ENCODE measurements around the gene CCDC88B. TPM values are rescaled to one million over a fixed set of nuclear protein-coding genes. Genes with fewer than 3 reads are reported as not detected.

Gene CCDC88B
- total and polyA plus RNA-seq, 4 donors, result 3.5 to 4.9 (median 4.0) TPM

GRCh38 chr11:64360448-64360921 is 20.5 kb downstream of the CCDC88B start:
- no peak overlapping the region for H3K4me3 ChIP-seq (ENCODE audit: low read depth in 1 of 3, low read length in 3 of 3)
- peaks cover 9 to 32% (median 21%) of the 10 kb centered on the region in 4 donors for H3K36me3 ChIP-seq (ENCODE audit: control insufficient read depth in 4 of 4, insufficient read depth in 3 of 4, low read depth in 1 of 4, low read length in 3 of 4)
- no peak for TF ChIP-seq EGR1 (IDR thresholded peaks at IDR 0.05; ENCODE audit: low read depth in 2 of 2)
- no peak for TF ChIP-seq HNF4G (IDR thresholded peaks at IDR 0.05)
- TF ChIP-seq, protein P1, sequence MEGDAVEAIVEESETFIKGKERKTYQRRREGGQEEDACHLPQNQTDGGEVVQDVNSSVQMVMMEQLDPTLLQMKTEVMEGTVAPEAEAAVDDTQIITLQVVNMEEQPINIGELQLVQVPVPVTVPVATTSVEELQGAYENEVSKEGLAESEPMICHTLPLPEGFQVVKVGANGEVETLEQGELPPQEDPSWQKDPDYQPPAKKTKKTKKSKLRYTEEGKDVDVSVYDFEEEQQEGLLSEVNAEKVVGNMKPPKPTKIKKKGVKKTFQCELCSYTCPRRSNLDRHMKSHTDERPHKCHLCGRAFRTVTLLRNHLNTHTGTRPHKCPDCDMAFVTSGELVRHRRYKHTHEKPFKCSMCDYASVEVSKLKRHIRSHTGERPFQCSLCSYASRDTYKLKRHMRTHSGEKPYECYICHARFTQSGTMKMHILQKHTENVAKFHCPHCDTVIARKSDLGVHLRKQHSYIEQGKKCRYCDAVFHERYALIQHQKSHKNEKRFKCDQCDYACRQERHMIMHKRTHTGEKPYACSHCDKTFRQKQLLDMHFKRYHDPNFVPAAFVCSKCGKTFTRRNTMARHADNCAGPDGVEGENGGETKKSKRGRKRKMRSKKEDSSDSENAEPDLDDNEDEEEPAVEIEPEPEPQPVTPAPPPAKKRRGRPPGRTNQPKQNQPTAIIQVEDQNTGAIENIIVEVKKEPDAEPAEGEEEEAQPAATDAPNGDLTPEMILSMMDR (IDR thresholded peaks at IDR 0.05; ENCODE audit: low read depth, low read length, missing input control), result no peak
- no peak for TF ChIP-seq GABPA (IDR thresholded peaks at IDR 0.05 in 1 of 2, conservative IDR thresholded peaks at IDR 0.05 in 1 of 2)
- no peak for TF ChIP-seq FOXA2 (IDR thresholded peaks at IDR 0.05)
- no peak for TF ChIP-seq NR2F2 (IDR thresholded peaks at IDR 0.05)
- TF ChIP-seq, protein P2, sequence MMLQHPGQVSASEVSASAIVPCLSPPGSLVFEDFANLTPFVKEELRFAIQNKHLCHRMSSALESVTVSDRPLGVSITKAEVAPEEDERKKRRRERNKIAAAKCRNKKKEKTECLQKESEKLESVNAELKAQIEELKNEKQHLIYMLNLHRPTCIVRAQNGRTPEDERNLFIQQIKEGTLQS (IDR thresholded peaks at IDR 0.05), result no peak
- TF ChIP-seq SP1 (IDR thresholded peaks at IDR 0.05), result no peak
- no peak for TF ChIP-seq HNF4A (conservative IDR thresholded peaks at IDR 0.05)
- TF ChIP-seq YY1 (IDR thresholded peaks at IDR 0.05), result no peak
- no peak for TF ChIP-seq REST (IDR thresholded peaks at IDR 0.05)
- H3K9ac ChIP-seq (ENCODE audit: low read depth in 1 of 2, low read length in 2 of 2), result no peak overlapping the region
- no peak overlapping the region for H3K27ac ChIP-seq (ENCODE audit: low read depth in 1 of 2, low read length in 2 of 2)
- no peaks in the 10 kb centered on the region for H3K27me3 ChIP-seq (ENCODE audit: control insufficient read depth in 4 of 4, insufficient read depth in 4 of 4, low read length in 3 of 4)
- no peak for DNase-seq (ENCODE audit: low spot score)
- 85% methylated on average over 13 of the region's 13 CpGs for WGBS
- no peaks in the 10 kb centered on the region for H3K9me3 ChIP-seq (ENCODE audit: control insufficient read depth in 4 of 4, low read length in 3 of 4)
- H3K4me1 ChIP-seq (ENCODE audit: control insufficient read depth in 4 of 4, insufficient read depth in 4 of 4, low read length in 3 of 4), result peaks cover 9 to 23% (median 17%) of the 10 kb centered on the region in 4 donors

DNA sequence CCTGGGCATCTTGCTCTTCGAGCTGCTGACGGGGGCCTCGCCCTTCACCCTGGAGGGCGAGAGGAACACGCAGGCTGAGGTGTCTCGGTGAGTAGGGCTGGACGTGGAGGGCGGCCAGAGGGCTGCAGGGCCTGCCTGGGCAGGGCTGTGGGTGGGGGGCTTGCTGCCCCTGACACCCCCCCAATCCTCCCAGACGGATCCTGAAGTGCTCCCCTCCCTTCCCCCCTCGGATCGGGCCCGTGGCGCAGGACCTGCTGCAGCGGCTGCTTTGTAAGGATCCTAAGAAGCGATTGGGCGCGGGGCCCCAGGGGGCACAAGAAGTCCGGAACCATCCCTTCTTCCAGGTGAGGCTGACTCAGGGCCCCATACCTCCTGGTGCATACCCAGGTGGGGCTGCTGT is 21.7 kb downstream of the CCDC88B start:
- no peak for TF ChIP-seq RXRA (IDR thresholded peaks at IDR 0.05)
- TF ChIP-seq, protein P3, sequence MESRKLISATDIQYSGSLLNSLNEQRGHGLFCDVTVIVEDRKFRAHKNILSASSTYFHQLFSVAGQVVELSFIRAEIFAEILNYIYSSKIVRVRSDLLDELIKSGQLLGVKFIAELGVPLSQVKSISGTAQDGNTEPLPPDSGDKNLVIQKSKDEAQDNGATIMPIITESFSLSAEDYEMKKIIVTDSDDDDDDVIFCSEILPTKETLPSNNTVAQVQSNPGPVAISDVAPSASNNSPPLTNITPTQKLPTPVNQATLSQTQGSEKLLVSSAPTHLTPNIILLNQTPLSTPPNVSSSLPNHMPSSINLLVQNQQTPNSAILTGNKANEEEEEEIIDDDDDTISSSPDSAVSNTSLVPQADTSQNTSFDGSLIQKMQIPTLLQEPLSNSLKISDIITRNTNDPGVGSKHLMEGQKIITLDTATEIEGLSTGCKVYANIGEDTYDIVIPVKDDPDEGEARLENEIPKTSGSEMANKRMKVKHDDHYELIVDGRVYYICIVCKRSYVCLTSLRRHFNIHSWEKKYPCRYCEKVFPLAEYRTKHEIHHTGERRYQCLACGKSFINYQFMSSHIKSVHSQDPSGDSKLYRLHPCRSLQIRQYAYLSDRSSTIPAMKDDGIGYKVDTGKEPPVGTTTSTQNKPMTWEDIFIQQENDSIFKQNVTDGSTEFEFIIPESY (IDR thresholded peaks at IDR 0.05), result no peak
- no peak for TF ChIP-seq GABPA (IDR thresholded peaks at IDR 0.05 in 1 of 2, conservative IDR thresholded peaks at IDR 0.05 in 1 of 2)
- TF ChIP-seq SP1 (IDR thresholded peaks at IDR 0.05), result no peak
- no peak for TF ChIP-seq HNF4G (IDR thresholded peaks at IDR 0.05)
- Histone ChIP-seq H3K27ac (ENCODE audit: low read depth in 1 of 2, low read length in 2 of 2) (no peak overlapping the region), H3K27me3 (ENCODE audit: control insufficient read depth in 4 of 4, insufficient read depth in 4 of 4, low read length in 3 of 4) (no peaks in the 10 kb centered on the region), H3K4me1 (ENCODE audit: control insufficient read depth in 4 of 4, insufficient read depth in 4 of 4, low read length in 3 of 4) (peaks cover 9 to 22% (median 16%) of the 10 kb centered on the region in 4 donors), H3K4me3 (ENCODE audit: low read depth in 1 of 3, low read length in 3 of 3) (no peak overlapping the region), H3K9me3 (ENCODE audit: control insufficient read depth in 4 of 4, low read length in 3 of 4) (no peaks in the 10 kb centered on the region), H3K9ac (ENCODE audit: low read depth in 1 of 2, low read length in 2 of 2) (no peak overlapping the region), H3K36me3 (ENCODE audit: control insufficient read depth in 4 of 4, insufficient read depth in 3 of 4, low read depth in 1 of 4, low read length in 3 of 4) (peaks cover 15 to 37% (median 26%) of the 10 kb centered on the region in 4 donors)
- no peak for DNase-seq (ENCODE audit: low spot score)
- 94% methylated on average over 18 of the region's 18 CpGs for WGBS

Data from liver (tissue), 9 donors.